ACC112 (cell line): Measurements from ENCODE around the gene CBX2.

Experiments used
- H2AFZ ChIP-seq: fragments of 200-600 bp; sonication (generic); one replicate; pipeline ENCODE4 v1.6.0; 2017; ENCODE audit warnings: antibody characterized with exemption, low read length; ENCODE audit not compliant: unreplicated experiment
- H3K27ac ChIP-seq: fragments of 200-600 bp; sonication (generic); 2 replicates; pipeline ENCODE4 v1.5.1; 2014; ENCODE audit warnings: low read depth, mild to moderate bottlenecking, antibody characterized with exemption, low read length, moderate library complexity
- H3K27me3 ChIP-seq: fragments of 200-600 bp; sonication (generic); 2 replicates; pipeline ENCODE4 v1.6.1; 2014; ENCODE audit warnings: mild to moderate bottlenecking, antibody characterized with exemption, low read length, moderate library complexity, mixed read lengths; ENCODE audit not compliant: insufficient read depth
- H3K36me3 ChIP-seq: fragments of 200-600 bp; sonication (generic); 2 replicates; pipeline ENCODE4 v1.6.1; 2016; ENCODE audit warnings: mild to moderate bottlenecking, antibody characterized with exemption, low read length, moderate library complexity, mixed read lengths; ENCODE audit not compliant: insufficient read depth
- H3K4me1 ChIP-seq: fragments of 200-600 bp; sonication (generic); one replicate; pipeline ENCODE4 v1.6.1; 2016; ENCODE audit warnings: low read length, mixed read lengths; ENCODE audit not compliant: insufficient read depth, unreplicated experiment, control insufficient read depth
- H3K4me3 ChIP-seq: fragments of 200-600 bp; sonication (generic); 2 replicates; pipeline ENCODE4 v1.5.1; 2014; ENCODE audit warnings: mild to moderate bottlenecking, low read depth, low read length
- H3K79me2 ChIP-seq: fragments of 200-600 bp; sonication (generic); one replicate; pipeline ENCODE4 v1.6.0; 2016; ENCODE audit warnings: low read length; ENCODE audit not compliant: control insufficient read depth, unreplicated experiment, insufficient read depth

The CBX2 gene

DNA sequence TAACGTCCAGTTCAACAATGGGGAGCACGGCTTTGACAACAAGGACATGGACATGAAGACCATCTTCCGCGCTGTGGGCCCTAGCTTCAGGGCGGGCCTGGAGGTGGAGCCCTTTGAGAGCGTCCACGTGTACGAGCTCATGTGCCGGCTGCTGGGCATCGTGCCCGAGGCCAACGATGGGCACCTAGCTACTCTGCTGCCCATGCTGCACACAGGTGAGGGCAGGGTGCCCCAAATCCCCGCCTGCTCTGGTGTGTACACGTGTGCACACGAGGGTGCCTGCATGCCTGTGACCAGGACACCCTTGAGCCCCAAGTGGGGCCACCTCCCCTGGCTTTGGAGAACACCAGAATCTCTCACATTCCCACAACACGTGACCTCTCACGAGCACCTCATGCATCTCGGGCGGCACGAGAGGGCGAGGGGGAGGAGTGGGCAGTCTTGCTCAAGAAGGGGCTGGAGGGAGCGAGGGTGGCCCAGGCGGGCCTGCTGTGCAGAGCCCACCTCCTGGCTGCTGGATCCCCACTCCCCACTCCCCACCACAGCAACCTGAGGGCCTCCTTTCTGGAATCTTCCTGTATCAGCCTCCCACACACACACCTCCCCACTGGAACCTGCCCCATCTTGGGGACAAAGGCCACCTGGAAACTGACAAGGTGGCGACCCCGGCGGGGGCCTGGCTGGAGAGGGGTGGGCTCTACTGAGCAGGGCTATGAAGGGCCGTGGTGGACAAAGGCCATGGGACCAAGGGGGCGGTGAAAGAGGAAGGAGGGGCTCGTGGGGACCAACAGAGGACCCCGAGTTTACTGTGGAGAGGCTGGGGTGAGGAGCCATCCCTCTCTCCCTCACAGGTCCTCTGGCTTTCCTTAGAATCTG lies 40.7 kb upstream of the CBX2 start:
- H3K27ac ChIP-seq, result no peak overlapping the region
- H2AFZ ChIP-seq, result no peak overlapping the region
- H3K36me3 ChIP-seq, result no peaks in the 10 kb centered on the region
- H3K4me1 ChIP-seq, result no peaks in the 10 kb centered on the region
- peaks cover 32% of the 10 kb centered on the region for H3K27me3 ChIP-seq
- H3K79me2 ChIP-seq, result no peaks in the 10 kb centered on the region
- H3K4me3 ChIP-seq, result no peak overlapping the region

- Histone ChIP-seq H3K4me1 (no peaks in the 10 kb centered on the region), H3K79me2 (no peaks in the 10 kb centered on the region), H2AFZ (no peak overlapping the region), H3K4me3 (no peak overlapping the region), H3K27me3 (peaks cover 38% of the 10 kb centered on the region), H3K27ac (no peak overlapping the region), H3K36me3 (no peaks in the 10 kb centered on the region)
Measured at GRCh38 chr17:79737922-79738578, 39.9 kb upstream of the CBX2 start.

DNA sequence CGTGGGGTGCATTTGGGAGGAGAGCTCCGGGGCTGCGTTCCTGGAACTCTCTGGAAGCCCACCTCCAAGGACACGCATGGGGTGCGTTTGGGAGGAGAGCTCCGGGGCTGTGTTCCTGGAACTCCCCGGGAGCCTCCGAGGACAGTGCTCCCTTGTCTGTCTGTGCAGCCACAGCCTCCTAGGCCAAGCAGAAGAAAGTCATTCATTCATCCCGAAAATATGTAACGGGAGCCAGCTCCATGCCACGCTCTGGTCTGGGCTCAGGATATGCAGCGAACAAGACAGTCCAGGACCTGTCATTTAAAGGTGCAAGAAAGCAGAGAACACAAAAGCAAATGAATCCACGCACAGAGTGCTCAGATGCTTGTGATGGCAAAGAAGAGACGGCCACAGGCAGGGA lies 39.3 kb upstream of the CBX2 start:
- no peaks in the 10 kb centered on the region for H3K36me3 ChIP-seq
- no peak overlapping the region for H2AFZ ChIP-seq
- peaks cover 42% of the 10 kb centered on the region for H3K27me3 ChIP-seq
- H3K4me3 ChIP-seq, result no peak overlapping the region
- no peaks in the 10 kb centered on the region for H3K79me2 ChIP-seq
- H3K4me1 ChIP-seq, result no peaks in the 10 kb centered on the region
- no peak overlapping the region for H3K27ac ChIP-seq

GRCh38 chr17:79739148-79740062 lies 38.5 kb upstream of the CBX2 start:
- peaks cover 42% of the 10 kb centered on the region for H3K27me3 ChIP-seq
- H3K36me3 ChIP-seq, result no peaks in the 10 kb centered on the region
- no peak overlapping the region for H3K4me3 ChIP-seq
- H3K4me1 ChIP-seq, result no peaks in the 10 kb centered on the region
- no peak overlapping the region for H3K27ac ChIP-seq
- H2AFZ ChIP-seq, result no peak overlapping the region
- no peaks in the 10 kb centered on the region for H3K79me2 ChIP-seq

GRCh38 chr17:79740413-79740812 lies 37.5 kb upstream of the CBX2 start:
- H3K79me2 ChIP-seq, result no peaks in the 10 kb centered on the region
- no peaks in the 10 kb centered on the region for H3K36me3 ChIP-seq
- H2AFZ ChIP-seq, result no peak overlapping the region
- H3K4me3 ChIP-seq, result no peak overlapping the region
- no peaks in the 10 kb centered on the region for H3K4me1 ChIP-seq
- H3K27me3 ChIP-seq, result peaks cover 49% of the 10 kb centered on the region
- no peak overlapping the region for H3K27ac ChIP-seq

DNA sequence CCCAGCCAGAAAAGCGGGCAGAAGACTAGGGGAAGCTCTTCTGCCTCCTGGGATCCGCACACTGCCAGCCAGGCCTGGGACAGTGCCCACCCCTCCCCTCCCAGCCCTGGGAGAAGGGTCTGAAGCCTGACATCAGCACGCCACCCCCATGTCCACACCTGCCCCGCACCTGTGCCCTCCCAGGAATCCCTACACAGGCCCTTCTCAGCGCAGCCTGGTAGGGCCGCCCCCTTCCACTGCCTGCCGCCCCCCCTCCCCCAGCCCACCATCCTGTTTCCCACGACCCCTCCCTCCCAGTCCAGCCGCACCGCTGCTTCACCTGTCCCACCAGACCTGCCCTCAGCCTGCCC lies 36.6 kb upstream of the CBX2 start:
- Histone ChIP-seq H3K4me1 (no peaks in the 10 kb centered on the region), H3K27ac (no peak overlapping the region), H2AFZ (no peak overlapping the region), H3K4me3 (no peak overlapping the region), H3K27me3 (peaks cover 54% of the 10 kb centered on the region), H3K79me2 (no peaks in the 10 kb centered on the region), H3K36me3 (no peaks in the 10 kb centered on the region)

DNA sequence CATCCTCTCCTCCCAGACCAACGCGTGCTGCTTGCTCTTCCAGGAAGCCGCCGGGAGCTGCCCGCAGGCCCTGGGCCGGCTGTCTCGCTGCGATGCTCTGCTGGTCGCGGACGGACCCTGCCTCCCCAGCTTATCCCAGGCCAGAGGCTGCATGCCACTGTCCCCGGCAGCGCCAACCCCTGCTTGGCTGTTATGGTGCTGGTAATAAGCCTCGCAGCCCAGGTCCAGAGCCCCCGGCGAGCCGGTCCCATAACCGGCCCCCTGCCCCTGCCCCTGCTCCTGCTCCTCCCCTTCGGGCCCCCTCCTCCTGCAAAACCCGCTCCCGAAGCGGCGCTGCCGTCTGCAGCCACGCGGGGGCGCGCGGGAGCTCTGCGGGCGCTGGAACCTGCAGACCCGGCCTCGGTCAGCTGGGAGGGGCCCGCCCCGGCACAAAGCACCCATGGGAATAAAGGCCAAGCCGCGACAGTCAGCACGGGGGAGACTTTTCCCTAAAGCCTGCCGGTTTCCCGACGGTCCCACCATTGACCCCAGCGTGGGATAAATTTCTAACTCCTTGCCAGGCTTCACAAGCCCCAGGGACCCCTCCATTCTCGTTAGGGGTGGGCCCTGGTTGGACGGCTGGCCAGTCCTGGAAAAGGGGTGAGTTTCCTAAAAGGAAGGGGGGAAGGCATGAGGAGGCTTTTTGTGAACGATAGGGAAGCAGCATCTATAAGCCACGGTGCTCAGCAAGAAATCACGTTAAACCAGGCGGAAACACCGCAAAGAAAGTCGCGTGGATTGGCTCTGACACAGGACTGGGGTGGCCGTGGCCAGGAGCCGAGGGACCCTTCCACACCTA lies 36.0 kb upstream of the CBX2 start:
- Histone ChIP-seq H2AFZ (no peak overlapping the region), H3K4me3 (no peak overlapping the region), H3K79me2 (no peaks in the 10 kb centered on the region), H3K27me3 (peaks cover 60% of the 10 kb centered on the region), H3K36me3 (no peaks in the 10 kb centered on the region), H3K4me1 (no peaks in the 10 kb centered on the region), H3K27ac (no peak overlapping the region)

DNA sequence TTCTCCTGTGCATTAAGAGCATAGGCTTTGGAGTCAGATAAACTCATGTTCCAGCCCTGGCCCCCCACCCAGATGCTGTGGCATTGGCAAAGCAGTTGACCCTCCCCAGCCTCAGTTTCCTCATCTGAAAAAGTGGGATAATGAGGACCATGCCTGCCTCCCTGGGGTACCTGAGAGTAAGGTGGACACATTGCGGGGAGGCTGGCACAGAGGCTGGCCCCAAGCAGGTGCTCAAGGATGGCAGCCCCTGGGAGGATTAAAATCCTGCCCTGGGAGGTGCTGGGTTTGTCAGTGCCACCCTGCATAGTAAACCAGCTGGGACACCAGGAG lies 35.4 kb upstream of the CBX2 start:
- Histone ChIP-seq H3K4me3 (no peak overlapping the region), H3K4me1 (no peaks in the 10 kb centered on the region), H3K79me2 (no peaks in the 10 kb centered on the region), H3K27ac (no peak overlapping the region), H3K36me3 (no peaks in the 10 kb centered on the region), H3K27me3 (peaks cover 66% of the 10 kb centered on the region), H2AFZ (no peak overlapping the region)

GRCh38 chr17:79742951-79743476 lies 34.9 kb upstream of the CBX2 start:
- Histone ChIP-seq H3K4me3 (no peak overlapping the region), H3K36me3 (no peaks in the 10 kb centered on the region), H3K27me3 (peaks cover 68% of the 10 kb centered on the region), H2AFZ (no peak overlapping the region), H3K27ac (no peak overlapping the region), H3K4me1 (no peaks in the 10 kb centered on the region), H3K79me2 (no peaks in the 10 kb centered on the region)

DNA sequence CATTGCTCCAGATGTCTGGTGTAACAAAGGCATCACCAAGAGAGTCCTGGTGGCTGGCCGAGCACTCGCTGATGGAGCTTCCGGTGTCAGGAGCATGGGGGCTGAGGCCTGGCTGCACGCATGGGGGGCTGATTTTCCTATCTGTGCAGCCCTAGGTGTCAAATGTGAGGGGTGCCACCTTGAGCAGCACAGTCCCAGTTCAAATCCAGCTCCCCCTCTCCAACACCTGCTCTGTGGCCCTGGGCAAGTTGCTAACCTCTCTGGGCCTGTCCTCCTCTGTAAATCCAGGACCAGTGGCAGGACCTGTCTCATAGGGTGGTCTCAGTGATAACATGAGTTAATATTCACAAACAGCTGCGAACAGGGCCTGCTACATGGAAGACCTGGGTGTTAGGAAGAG lies 34.3 kb upstream of the CBX2 start:
- Histone ChIP-seq H3K4me1 (no peaks in the 10 kb centered on the region), H3K27me3 (peaks cover 68% of the 10 kb centered on the region), H3K36me3 (no peaks in the 10 kb centered on the region), H3K79me2 (no peaks in the 10 kb centered on the region), H3K4me3 (no peak overlapping the region), H2AFZ (no peak overlapping the region), H3K27ac (no peak overlapping the region)
